GM23338 (cell line): Measurements from ENCODE around the gene INPP5A. TPM values are rescaled to one million over a fixed set of nuclear protein-coding genes. Genes with fewer than 3 reads are reported as not detected.

Experiments
- ATAC-seq: fragments of 200-7000 bp; cut with Tn5 transposase; 3 replicates; pipeline ENCODE4 v1.9.1; 2020
- DNase-seq: peaks from one replicate; pipeline ENCODE4 v3.0.0-alpha.2; 2015; ENCODE audit warnings: low spot score
- H2AFZ ChIP-seq: fragments of 200-600 bp; sonication (generic); 2 replicates; pipeline ENCODE4 v1.8.0; 2016; ENCODE audit warnings: antibody characterized with exemption, mild to moderate bottlenecking, moderate library complexity
- H3F3A ChIP-seq: fragments of 200-600 bp; sonication (generic); replicated peaks from 2 replicates; pipeline ENCODE4 v1.8.0; 2017; ENCODE audit warnings: antibody characterized with exemption, mixed run types, low read depth
- H3K27ac ChIP-seq: fragments of 200-600 bp; sonication (generic); 2 replicates; pipeline ENCODE4 v1.6.1; 2016; ENCODE audit warnings: low read depth
- H3K27me3 ChIP-seq: fragments of 200-600 bp; sonication (generic); 2 replicates; pipeline ENCODE4 v1.8.0; 2016; ENCODE audit warnings: mild to moderate bottlenecking, mixed run types, moderate library complexity; ENCODE audit not compliant: insufficient read depth
- H3K36me3 ChIP-seq: fragments of 200-600 bp; sonication (generic); 2 replicates; pipeline ENCODE4 v1.8.0; 2016; ENCODE audit warnings: mild to moderate bottlenecking; ENCODE audit not compliant: insufficient read depth
- H3K4me1 ChIP-seq: fragments of 200-600 bp; sonication (generic); 2 replicates; pipeline ENCODE4 v1.8.0; 2016; ENCODE audit warnings: mild to moderate bottlenecking, moderate library complexity; ENCODE audit not compliant: insufficient read depth
- H3K4me2 ChIP-seq: fragments of 200-600 bp; sonication (generic); 2 replicates; pipeline ENCODE4 v1.7.1; 2017; ENCODE audit warnings: mixed run types
- H3K4me3 ChIP-seq: fragments of 200-600 bp; sonication (generic); 2 replicates; pipeline ENCODE4 v1.6.1; 2016; ENCODE audit warnings: mixed run types
- H3K79me2 ChIP-seq: fragments of 200-600 bp; sonication (generic); replicated peaks from 2 replicates; pipeline ENCODE4 v1.8.0; 2017; ENCODE audit warnings: mild to moderate bottlenecking; ENCODE audit not compliant: insufficient read depth
- H3K9me2 ChIP-seq: fragments of 200-600 bp; sonication (generic); 2 replicates; pipeline ENCODE4 v1.8.0; 2017; ENCODE audit not compliant: insufficient read depth
- H4K20me1 ChIP-seq: fragments of 200-600 bp; sonication (generic); replicated peaks from 2 replicates; pipeline ENCODE4 v1.8.0; 2017; ENCODE audit warnings: mild to moderate bottlenecking; ENCODE audit not compliant: insufficient read depth
- H3K27ac Mint-ChIP-seq: 2 replicates; pipeline ENCODE4 v1.8.0; 2020; ENCODE audit warnings: inconsistent platforms, mild to moderate bottlenecking, moderate library complexity, mixed read lengths
- H3K27me3 Mint-ChIP-seq: 3 replicates; pipeline ENCODE4 v1.8.0; 2022; ENCODE audit warnings: low read depth, mild to moderate bottlenecking, moderate library complexity, mixed read lengths, inconsistent platforms; ENCODE audit not compliant: insufficient read depth, poor library complexity
- H3K36me3 Mint-ChIP-seq: 3 replicates; pipeline ENCODE4 v1.8.0; 2021; ENCODE audit warnings: low read depth, mild to moderate bottlenecking, inconsistent platforms, moderate library complexity, mixed read lengths
- H3K4me1 Mint-ChIP-seq: 3 replicates; pipeline ENCODE4 v1.8.0; 2020; ENCODE audit warnings: mild to moderate bottlenecking, inconsistent platforms, mixed read lengths
- H3K4me3 Mint-ChIP-seq: 3 replicates; pipeline ENCODE4 v1.8.0; 2021; ENCODE audit warnings: moderate library complexity, mild to moderate bottlenecking, inconsistent platforms, mixed read lengths
- H3K9me3 Mint-ChIP-seq: 3 replicates; pipeline ENCODE4 v1.8.0; 2020; ENCODE audit warnings: moderate library complexity, mild to moderate bottlenecking, inconsistent platforms, mixed read lengths
- EZH2 ChIP-seq: fragments of 200-600 bp; sonication (generic); IDR thresholded peaks from one replicate; pipeline ENCODE4 v1.8.0; 2017; ENCODE audit warnings: antibody characterized with exemption, mild to moderate bottlenecking, low read depth; ENCODE audit not compliant: unreplicated experiment
- EZH2phosphoT487 ChIP-seq: fragments of 200-600 bp; sonication (generic); IDR thresholded peaks from one replicate; pipeline ENCODE4 v1.8.1; 2018; ENCODE audit warnings: antibody characterized with exemption; ENCODE audit not compliant: unreplicated experiment
- JUNB ChIP-seq: IDR thresholded peaks from one replicate; pipeline ENCODE4 v1.6.1; 2016; ENCODE audit warnings: antibody characterized with exemption; ENCODE audit not compliant: unreplicated experiment
- NANOG ChIP-seq: IDR thresholded peaks from 2 replicates; pipeline ENCODE4 v1.6.1; 2016; ENCODE audit warnings: antibody characterized with exemption, borderline replicate concordance
- POLR2AphosphoS5 ChIP-seq: IDR thresholded peaks from 2 replicates; pipeline ENCODE4 v1.6.1; 2016; ENCODE audit warnings: antibody characterized with exemption, low read depth
- STAT1 ChIP-seq: IDR thresholded peaks from one replicate; pipeline ENCODE4 v1.6.1; 2016; ENCODE audit warnings: antibody characterized with exemption; ENCODE audit not compliant: unreplicated experiment
- ZNF114 ChIP-seq: fragments of 250-450 bp; sonication (Bioruptor Pico); IDR thresholded peaks from 2 replicates; pipeline ENCODE4 v1.5.0; 2020; ENCODE audit warnings: mild to moderate bottlenecking, moderate library complexity
- ZNF331 ChIP-seq: fragments of 250-450 bp; sonication (Bioruptor Pico); IDR thresholded peaks from 2 replicates; pipeline ENCODE4 v1.5.0; 2020; ENCODE audit warnings: low read depth, mild to moderate bottlenecking, moderate library complexity
- polyA plus RNA-seq: library from polyadenylated mRNA; unstranded; fragments of >200 nt; fragmentation: Nextera tagmentation; extraction: Ambion mirVana; gene quantifications from 2 replicates; pipeline ENCODE4 v1.2.1, GENCODE V29; 2016
- total RNA-seq: library from RNA; depleted of rRNA; stranded (reverse); fragments of >200 nt; shearing (Covaris generic); gene quantifications from 2 replicates; pipeline ENCODE4 v1.2.3, GENCODE V29; 2014
- TF ChIP-seq, protein P1 (sequence below): IDR thresholded peaks from 2 replicates; pipeline ENCODE4 v1.6.1; 2016; ENCODE audit warnings: antibody characterized with exemption
- TF ChIP-seq, protein P2 (sequence below): IDR thresholded peaks from one replicate; pipeline ENCODE4 v1.6.1; 2018; ENCODE audit warnings: antibody characterized with exemption; ENCODE audit not compliant: unreplicated experiment
- TF ChIP-seq, protein P3 (sequence below), 2 experiments: fragments of 200-600 bp in 1 of 2; sonication (generic) in 1 of 2; conservative IDR thresholded peaks; 2 replicates each; pipeline versions ENCODE4 v1.5.1 to v1.6.1; 2016 to 2017; ENCODE audit warnings: antibody characterized with exemption in 2 of 2, low read depth in 2 of 2, mild to moderate bottlenecking in 2 of 2, moderate library complexity in 1 of 2

INPP5A gene
- total and polyA plus RNA-seq, 2 experiments from 2014 or later, result 5.9 to 40.6 TPM

DNA sequence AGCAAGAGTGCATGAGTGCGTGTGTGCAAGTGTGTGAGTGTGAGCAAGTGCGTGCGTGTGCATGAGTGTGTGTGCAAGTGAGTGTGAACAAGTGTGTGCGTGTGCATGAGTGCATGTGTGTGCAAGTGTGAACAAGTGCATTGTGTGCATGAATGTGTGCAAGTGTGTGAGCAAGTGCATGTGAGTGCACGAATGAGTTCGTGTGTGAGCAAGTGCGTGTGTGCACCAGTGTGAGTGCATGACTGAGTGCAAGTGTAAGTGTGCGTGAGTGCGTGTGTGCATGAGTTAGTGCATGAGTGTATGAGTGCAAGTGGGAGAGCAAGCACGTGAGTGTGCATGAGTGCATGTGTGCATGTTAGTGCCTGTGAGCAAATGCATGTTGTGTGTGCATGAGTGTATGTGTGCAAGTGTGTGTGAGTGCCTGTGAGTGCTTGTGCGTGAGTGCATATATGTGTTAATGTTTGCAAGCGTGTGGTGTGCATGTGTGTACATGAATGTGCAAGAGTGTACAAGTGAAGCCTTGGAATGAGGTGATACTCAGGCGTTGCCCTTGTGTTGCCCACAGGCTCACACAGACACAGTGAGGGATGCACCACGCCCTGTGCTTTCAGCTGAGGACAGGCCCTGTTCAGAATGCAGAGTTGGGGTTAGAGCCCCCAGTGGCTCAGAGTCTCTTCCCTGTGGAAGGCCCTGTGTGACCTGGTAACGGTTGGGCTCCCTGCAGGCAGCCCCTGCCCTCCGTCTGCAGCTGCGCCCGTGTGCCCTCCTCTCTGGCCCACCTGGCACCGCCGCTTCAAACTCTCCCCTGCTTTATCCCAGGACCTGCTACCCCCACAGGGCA is 151.2 kb downstream of the INPP5A start:
- Histone ChIP-seq H3K36me3 (no peaks in the 10 kb centered on the region), H3K4me1 (no peaks in the 10 kb centered on the region), H3F3A (no peaks in the 10 kb centered on the region), H3K9me2 (no peaks in the 10 kb centered on the region), H2AFZ (no peak overlapping the region), H4K20me1 (peaks cover 7% of the 10 kb centered on the region; the same call in 1 of the 2 replicates), H3K4me2 (no peak overlapping the region), H3K27ac (no peak overlapping the region), H3K4me3 (no peak overlapping the region), H3K27me3 (no peaks in the 10 kb centered on the region), H3K79me2 (no peaks in the 10 kb centered on the region; the same call in 1 of the 2 replicates)
- TF ChIP-seq ZNF114 (CRISPR knock-in tag), result no peak
- TF ChIP-seq, protein P1, sequence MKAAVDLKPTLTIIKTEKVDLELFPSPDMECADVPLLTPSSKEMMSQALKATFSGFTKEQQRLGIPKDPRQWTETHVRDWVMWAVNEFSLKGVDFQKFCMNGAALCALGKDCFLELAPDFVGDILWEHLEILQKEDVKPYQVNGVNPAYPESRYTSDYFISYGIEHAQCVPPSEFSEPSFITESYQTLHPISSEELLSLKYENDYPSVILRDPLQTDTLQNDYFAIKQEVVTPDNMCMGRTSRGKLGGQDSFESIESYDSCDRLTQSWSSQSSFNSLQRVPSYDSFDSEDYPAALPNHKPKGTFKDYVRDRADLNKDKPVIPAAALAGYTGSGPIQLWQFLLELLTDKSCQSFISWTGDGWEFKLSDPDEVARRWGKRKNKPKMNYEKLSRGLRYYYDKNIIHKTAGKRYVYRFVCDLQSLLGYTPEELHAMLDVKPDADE, result no peak
- no peak for TF ChIP-seq POLR2AphosphoS5
- TF ChIP-seq, protein P2, sequence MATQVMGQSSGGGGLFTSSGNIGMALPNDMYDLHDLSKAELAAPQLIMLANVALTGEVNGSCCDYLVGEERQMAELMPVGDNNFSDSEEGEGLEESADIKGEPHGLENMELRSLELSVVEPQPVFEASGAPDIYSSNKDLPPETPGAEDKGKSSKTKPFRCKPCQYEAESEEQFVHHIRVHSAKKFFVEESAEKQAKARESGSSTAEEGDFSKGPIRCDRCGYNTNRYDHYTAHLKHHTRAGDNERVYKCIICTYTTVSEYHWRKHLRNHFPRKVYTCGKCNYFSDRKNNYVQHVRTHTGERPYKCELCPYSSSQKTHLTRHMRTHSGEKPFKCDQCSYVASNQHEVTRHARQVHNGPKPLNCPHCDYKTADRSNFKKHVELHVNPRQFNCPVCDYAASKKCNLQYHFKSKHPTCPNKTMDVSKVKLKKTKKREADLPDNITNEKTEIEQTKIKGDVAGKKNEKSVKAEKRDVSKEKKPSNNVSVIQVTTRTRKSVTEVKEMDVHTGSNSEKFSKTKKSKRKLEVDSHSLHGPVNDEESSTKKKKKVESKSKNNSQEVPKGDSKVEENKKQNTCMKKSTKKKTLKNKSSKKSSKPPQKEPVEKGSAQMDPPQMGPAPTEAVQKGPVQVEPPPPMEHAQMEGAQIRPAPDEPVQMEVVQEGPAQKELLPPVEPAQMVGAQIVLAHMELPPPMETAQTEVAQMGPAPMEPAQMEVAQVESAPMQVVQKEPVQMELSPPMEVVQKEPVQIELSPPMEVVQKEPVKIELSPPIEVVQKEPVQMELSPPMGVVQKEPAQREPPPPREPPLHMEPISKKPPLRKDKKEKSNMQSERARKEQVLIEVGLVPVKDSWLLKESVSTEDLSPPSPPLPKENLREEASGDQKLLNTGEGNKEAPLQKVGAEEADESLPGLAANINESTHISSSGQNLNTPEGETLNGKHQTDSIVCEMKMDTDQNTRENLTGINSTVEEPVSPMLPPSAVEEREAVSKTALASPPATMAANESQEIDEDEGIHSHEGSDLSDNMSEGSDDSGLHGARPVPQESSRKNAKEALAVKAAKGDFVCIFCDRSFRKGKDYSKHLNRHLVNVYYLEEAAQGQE, result no peak
- no peak for TF ChIP-seq JUNB
- no peak for TF ChIP-seq EZH2
- no peak for TF ChIP-seq NANOG
- TF ChIP-seq ZNF331 (CRISPR knock-in tag), result no peak
- no peak for TF ChIP-seq EZH2phosphoT487
- TF ChIP-seq, protein P3, sequence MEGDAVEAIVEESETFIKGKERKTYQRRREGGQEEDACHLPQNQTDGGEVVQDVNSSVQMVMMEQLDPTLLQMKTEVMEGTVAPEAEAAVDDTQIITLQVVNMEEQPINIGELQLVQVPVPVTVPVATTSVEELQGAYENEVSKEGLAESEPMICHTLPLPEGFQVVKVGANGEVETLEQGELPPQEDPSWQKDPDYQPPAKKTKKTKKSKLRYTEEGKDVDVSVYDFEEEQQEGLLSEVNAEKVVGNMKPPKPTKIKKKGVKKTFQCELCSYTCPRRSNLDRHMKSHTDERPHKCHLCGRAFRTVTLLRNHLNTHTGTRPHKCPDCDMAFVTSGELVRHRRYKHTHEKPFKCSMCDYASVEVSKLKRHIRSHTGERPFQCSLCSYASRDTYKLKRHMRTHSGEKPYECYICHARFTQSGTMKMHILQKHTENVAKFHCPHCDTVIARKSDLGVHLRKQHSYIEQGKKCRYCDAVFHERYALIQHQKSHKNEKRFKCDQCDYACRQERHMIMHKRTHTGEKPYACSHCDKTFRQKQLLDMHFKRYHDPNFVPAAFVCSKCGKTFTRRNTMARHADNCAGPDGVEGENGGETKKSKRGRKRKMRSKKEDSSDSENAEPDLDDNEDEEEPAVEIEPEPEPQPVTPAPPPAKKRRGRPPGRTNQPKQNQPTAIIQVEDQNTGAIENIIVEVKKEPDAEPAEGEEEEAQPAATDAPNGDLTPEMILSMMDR (conservative IDR thresholded peaks at IDR 0.05; ENCODE audit: low read depth in 2 of 2), result no peak
- no peak for TF ChIP-seq STAT1
- no peaks in the 10 kb centered on the region; the same call in 2 of the 3 replicates for H3K9me3 Mint-ChIP-seq
- peaks cover 4% of the 10 kb centered on the region for H3K4me1 Mint-ChIP-seq
- H3K4me3 Mint-ChIP-seq, result no peak overlapping the region
- DNase-seq (no peak), ATAC-seq (no peak)
- H3K27ac Mint-ChIP-seq, result no peak overlapping the region
- H3K36me3 Mint-ChIP-seq, result peaks cover 2% of the 10 kb centered on the region; the same call in 1 of the 3 replicates
- H3K27me3 Mint-ChIP-seq, result peaks cover 2% of the 10 kb centered on the region
